ENCODE data around the gene BTRC.
"Not testable (repeated sequence)": the region's sequence is repeated elsewhere in the genome, so short reads cannot be mapped to it uniquely, and the experiment has no call there.

Gene BTRC

DNA sequence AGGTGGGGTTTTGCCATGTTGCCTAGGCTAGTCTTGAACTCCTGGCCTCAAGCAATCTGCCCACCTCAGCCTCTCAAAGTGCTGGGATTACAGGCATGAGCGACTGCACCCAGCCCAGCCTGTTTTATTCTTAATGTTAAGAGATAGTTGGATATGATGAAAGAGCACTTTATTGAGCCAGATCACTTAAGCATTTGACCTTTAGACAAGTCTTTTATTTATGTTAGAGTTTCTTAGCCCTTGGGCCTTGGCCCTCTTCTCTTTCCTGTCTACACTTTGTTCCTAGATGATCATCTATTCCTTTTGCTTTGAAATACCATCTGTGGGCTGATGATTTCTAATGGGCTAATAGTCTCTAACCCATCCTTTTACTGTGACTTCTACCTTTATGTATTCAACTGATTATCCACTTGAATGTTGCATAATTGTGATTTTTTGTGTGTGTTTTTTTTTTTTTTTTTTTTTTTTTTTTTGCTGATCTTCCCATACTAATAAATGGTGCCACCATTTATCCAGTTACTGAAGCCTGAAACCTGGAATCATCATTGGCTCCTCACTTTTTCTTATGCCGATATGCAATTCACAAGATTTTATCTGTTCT lies 34.8 kb downstream of the BTRC start:
- H3K27me3 Mint-ChIP-seq: no peaks in the 10 kb centered on the region
- H3K36me3 Mint-ChIP-seq: no peaks in the 10 kb centered on the region
- H3K27ac Mint-ChIP-seq: no peak overlapping the region
- DNase-seq: no peak
- H3K4me1 Mint-ChIP-seq: no peaks in the 10 kb centered on the region
- H3K4me3 Mint-ChIP-seq: no peak overlapping the region
- CTCF ChIA-PET: no interaction called here
- no peaks in the 10 kb centered on the region for H3K9me3 Mint-ChIP-seq

DNA sequence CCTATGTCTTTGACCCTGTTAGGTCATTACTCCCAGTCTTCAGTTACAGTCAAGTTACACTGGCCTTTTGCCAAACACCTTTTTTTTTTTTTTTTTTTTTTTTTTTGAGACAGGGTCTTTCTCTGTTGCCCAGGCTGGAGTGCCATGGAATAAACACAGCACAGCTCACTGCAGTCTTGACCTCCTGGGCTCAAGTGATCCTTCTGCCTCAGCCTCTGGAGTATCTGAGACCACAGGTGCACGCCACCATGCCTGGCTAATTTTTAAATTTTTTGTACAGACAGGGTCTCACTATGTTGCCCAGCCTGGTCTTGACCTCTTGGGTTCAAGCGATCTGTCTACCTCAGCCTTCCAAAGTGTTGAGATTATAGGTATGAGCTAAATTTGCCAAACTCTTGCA lies 35.6 kb downstream of the BTRC start:
- H3K4me1 Mint-ChIP-seq, H3K36me3 Mint-ChIP-seq, DNase-seq, H3K4me3 Mint-ChIP-seq, H3K9me3 Mint-ChIP-seq, H3K27ac Mint-ChIP-seq, H3K27me3 Mint-ChIP-seq: not testable (repeated sequence)
- CTCF ChIA-PET: interaction anchor here (0.6 kb wide), 1 partner anchor 61 kb away, joined by 3 read pairs; no protein-coding TSS in a partner anchor

DNA sequence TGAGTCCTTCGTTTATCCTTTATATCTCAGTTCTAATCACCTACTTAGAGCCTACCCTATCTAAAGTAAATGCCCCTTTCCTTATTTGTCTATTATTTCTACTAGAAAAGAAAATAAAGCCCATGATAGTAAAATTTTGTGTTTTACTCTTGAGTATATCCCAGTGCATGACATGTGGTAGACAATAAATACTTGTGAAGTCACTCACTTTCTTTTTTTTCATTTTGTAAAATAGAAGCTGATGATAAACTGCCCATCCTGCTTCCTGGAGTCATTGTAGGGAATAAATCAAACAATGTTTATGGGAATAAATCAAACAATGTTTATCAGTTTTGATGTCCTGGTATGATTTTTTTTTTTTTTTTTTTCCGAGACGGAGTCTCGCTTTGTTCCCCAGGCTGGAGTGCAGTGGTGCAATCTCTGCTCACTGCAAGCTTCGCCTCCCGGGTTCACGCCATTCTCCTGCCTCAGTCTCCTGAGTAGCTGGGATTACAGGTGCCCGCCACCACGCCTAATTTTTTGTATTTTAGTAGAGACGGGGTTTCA lies 36.1 kb downstream of the BTRC start:
- H3K27ac Mint-ChIP-seq: no peak overlapping the region

DNA sequence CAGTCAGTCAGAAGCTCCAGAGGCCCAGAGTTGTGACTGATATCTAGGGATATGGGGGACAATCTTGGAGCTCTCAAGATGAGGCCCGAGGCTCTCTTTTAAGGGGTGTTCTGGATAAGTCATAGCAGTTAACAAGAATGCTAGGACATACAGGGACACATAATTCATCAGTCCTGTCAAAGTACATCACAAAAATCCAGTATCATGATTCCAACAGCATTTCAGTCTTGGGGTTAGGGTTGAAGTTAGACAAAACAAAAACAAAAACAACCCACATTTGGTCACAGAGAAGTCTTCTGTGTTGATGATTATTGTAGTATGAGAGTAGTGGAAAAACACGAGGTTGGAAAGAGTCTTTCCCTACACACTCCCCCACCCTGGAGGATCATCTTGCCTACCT lies 39.4 kb downstream of the BTRC start:
- CTCF ChIA-PET: interaction anchor here (0.9 kb wide), 1 partner anchor 95 kb away, joined by 3 read pairs; no protein-coding TSS in a partner anchor
- Mint-ChIP-seq H3K36me3 (no peaks in the 10 kb centered on the region), H3K4me3 (no peak overlapping the region), H3K27ac (no peak overlapping the region), H3K9me3 (no peaks in the 10 kb centered on the region), H3K4me1 (peaks cover 3% of the 10 kb centered on the region), H3K27me3 (no peaks in the 10 kb centered on the region)
- no peak for DNase-seq

More for the DNA sequence above, 36.1 kb downstream of the BTRC start:
- DNase-seq: no peak
- H3K27me3 Mint-ChIP-seq: no peaks in the 10 kb centered on the region
- H3K36me3 Mint-ChIP-seq: no peaks in the 10 kb centered on the region
- no peaks in the 10 kb centered on the region for H3K4me1 Mint-ChIP-seq
- CTCF ChIA-PET: interaction anchor here (0.6 kb wide), 1 partner anchor 60 kb away, joined by 3 read pairs; no protein-coding TSS in a partner anchor
- no peaks in the 10 kb centered on the region for H3K9me3 Mint-ChIP-seq
- H3K4me3 Mint-ChIP-seq: no peak overlapping the region

DNA sequence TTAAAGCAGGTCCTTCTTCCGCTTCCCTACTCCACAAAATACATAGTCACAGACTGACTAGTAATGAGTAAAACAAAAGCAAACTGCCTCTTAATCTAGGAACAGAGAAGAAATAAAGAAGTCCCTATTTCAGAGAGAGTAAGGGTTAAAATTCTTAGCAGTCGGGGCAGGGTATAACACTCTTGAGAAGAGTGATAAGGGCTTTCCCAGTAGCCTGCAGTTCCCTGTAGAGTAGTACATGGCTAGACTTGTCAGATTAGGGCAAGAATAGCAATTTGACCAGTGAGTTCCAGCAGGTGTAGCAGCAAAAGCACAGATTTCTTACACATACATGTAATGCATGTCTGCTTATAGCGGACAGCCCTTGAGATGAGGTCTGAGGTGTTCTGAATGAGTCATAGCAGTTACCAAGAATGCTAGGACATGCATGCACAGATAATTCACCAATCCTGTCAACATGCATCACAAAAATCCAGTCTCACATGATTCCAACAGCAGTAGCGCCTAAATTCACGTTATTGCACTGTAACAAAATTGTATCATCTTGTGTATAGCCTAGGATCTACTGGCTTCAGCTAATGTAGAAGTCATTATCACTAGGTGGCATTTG lies 40.7 kb downstream of the BTRC start:
- H3K27ac Mint-ChIP-seq: no peak overlapping the region
- H3K9me3 Mint-ChIP-seq: no peaks in the 10 kb centered on the region
- peaks cover 3% of the 10 kb centered on the region for H3K4me1 Mint-ChIP-seq
- CTCF ChIA-PET: no interaction called here
- H3K4me3 Mint-ChIP-seq: no peak overlapping the region
- DNase-seq: no peak
- no peaks in the 10 kb centered on the region for H3K27me3 Mint-ChIP-seq
- H3K36me3 Mint-ChIP-seq: no peaks in the 10 kb centered on the region

DNA sequence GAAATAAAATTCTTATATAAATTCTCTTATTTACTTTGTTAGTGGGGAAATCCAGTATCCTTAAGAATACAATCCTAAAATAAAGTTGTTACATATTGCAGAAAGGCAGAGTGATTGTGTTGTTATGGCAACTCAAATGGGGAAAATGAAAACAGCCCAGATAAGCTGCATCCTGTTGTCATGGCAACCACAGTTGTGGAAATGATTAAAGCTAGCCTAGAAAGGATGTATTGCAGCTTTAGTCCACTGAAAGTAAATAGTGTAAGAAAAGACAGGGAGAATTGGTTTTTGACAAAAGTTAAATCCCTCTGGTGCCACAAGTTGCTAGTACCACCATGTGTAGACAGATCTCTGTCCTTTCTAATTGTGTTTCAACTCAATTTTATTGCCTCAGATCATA lies 43.2 kb downstream of the BTRC start:
- no peak overlapping the region for H3K27ac Mint-ChIP-seq
- H3K4me3 Mint-ChIP-seq: no peak overlapping the region
- H3K4me1 Mint-ChIP-seq: peaks cover 3% of the 10 kb centered on the region
- H3K27me3 Mint-ChIP-seq: no peaks in the 10 kb centered on the region
- H3K9me3 Mint-ChIP-seq: no peaks in the 10 kb centered on the region
- peak; percentile 45 for DNase-seq
- no peaks in the 10 kb centered on the region for H3K36me3 Mint-ChIP-seq
- CTCF ChIA-PET: interaction anchor here (0.7 to 0.9 kb wide), 2 partner anchors 9 to 70 kb away, joined by 3 read pairs; no protein-coding TSS in a partner anchor

DNA sequence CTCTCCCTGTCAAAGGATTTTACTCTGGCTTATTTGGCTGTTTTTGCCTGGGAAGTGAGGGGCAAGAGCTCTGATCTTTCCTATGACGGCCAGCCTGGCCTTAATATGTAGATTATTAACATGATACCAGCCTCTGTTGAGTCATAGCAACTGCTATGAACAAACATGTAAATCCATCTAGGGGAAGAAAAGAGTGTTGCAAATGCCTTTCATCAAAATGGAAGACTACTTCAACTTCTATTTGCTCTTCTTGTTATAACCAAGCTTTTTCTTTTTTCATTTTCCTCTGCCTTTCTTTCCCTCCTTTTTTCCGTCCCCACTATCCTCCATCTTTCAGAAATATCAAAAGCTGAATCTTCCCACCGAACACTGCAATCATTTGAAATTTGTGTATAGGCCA lies 46.6 kb downstream of the BTRC start:
- DNase-seq: no peak
- Mint-ChIP-seq H3K27ac (no peak overlapping the region), H3K4me3 (no peak overlapping the region), H3K9me3 (no peaks in the 10 kb centered on the region), H3K27me3 (no peaks in the 10 kb centered on the region), H3K36me3 (no peaks in the 10 kb centered on the region), H3K4me1 (peaks cover 3% of the 10 kb centered on the region)
- CTCF ChIA-PET: no interaction called here

DNA sequence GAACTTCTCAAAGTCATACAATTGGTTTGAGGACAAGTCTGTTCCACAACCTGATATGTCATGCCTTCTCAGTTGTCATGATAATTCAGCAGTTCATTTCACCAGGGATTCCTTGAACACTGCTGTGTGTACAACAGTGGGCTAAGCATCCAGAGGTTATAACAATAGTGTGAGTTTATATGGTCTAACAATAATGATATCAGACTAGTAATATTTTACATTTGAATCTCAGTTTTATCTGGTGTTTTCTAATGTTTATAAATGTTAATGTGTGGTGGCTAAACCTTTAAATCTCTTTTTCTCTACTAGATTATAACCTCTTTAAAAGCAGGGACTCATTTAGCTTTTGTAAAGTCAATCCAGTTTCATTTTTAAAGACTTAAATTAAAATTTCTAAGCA lies 48.7 kb downstream of the BTRC start:
- H3K9me3 Mint-ChIP-seq: no peaks in the 10 kb centered on the region
- CTCF ChIA-PET: no interaction called here
- no peaks in the 10 kb centered on the region for H3K36me3 Mint-ChIP-seq
- no peak for DNase-seq
- H3K4me1 Mint-ChIP-seq: no peaks in the 10 kb centered on the region
- no peak overlapping the region for H3K27ac Mint-ChIP-seq
- no peaks in the 10 kb centered on the region for H3K27me3 Mint-ChIP-seq
- H3K4me3 Mint-ChIP-seq: no peak overlapping the region

DNA sequence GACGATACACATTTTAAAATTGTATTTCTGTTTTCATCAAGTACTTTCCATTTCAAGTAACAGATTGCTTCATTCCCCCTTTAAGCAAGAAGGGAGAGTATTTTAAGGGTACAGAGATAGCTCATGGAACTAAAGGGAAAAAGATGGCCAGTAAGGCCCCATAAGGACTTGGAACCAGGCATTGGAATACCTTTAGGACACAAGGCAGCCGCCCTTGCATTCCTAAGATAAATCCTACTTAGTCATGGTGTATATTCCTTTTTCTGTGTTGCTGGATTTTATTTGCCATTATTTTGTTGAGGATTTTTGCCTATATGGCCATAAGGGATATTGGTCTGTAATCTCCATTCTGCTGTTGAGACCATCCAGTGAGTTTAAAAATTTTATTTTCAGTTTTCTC lies 49.2 kb downstream of the BTRC start:
- H3K27ac Mint-ChIP-seq: no peak overlapping the region
- no peak overlapping the region for H3K4me3 Mint-ChIP-seq
- no peak for DNase-seq
- H3K27me3 Mint-ChIP-seq: no peaks in the 10 kb centered on the region
- H3K9me3 Mint-ChIP-seq: no peaks in the 10 kb centered on the region
- CTCF ChIA-PET: no interaction called here
- H3K4me1 Mint-ChIP-seq: no peaks in the 10 kb centered on the region
- H3K36me3 Mint-ChIP-seq: no peaks in the 10 kb centered on the region

DNA sequence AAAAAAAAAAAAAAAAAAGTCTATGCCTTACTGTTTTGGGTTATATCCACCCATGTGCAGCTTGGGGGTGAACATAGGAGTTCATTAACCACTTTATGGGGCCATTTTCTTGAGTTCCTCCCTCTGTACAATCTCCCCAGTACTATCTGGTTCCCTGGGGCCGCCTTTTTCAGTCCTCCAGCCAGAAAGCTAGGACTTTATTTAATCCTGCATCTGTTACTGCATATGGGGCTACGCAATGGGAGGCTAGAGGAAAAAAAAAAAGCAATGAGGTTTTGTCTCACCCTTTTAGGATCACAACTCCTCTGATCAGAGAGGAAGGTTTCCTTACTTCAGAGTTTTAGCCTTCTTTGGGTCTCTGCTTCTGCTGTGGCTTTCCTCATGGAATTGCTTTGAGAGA lies 51.0 kb downstream of the BTRC start:
- Mint-ChIP-seq H3K9me3 (no peaks in the 10 kb centered on the region), H3K4me3 (no peak overlapping the region), H3K4me1 (no peaks in the 10 kb centered on the region), H3K36me3 (peaks cover 2% of the 10 kb centered on the region), H3K27me3 (no peaks in the 10 kb centered on the region), H3K27ac (no peak overlapping the region)
- CTCF ChIA-PET: no interaction called here
- DNase-seq: no peak

DNA sequence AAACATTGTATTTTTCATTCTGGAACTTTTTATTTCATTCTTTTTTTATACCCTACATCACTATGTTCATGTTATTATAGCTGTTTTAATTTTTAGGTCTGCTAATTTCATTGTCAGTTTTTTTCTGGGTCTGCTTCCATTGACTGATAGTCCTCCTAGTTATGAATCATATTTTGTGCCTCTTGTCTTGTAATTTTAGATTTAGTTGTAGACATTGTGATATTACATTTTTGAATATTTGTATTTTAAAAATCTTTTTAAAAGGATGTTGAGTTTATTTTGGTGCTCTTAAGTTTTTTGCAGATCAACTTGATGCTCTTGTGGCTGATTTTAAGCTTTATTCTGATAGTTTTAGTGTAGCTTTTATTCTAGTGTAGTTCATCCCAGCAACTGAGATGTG lies 57.6 kb downstream of the BTRC start:
- no peak overlapping the region for H3K4me3 Mint-ChIP-seq
- no peaks in the 10 kb centered on the region for H3K27me3 Mint-ChIP-seq
- peaks cover 4% of the 10 kb centered on the region for H3K36me3 Mint-ChIP-seq
- H3K4me1 Mint-ChIP-seq: no peaks in the 10 kb centered on the region
- CTCF ChIA-PET: no interaction called here
- H3K27ac Mint-ChIP-seq: no peak overlapping the region
- no peak for DNase-seq
- H3K9me3 Mint-ChIP-seq: peaks cover 8% of the 10 kb centered on the region

DNA sequence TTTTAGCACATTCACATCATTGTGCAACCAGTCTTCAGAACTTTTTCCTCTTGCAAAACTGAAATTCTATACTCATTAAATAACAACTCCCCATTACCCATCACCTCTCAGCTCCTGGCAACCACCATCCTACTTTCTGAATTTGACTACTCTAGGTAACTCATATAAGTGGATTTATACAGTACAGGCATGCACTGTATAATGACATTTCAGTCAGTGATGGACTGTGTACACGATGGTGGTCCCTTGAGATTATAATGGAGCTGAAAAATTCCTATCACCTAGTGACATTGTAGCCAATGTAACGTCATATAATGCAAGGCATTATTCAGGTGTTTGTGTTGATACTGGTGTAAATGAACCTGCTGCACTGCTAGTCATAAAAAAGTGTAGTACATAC lies 60.1 kb downstream of the BTRC start:
- no peak for DNase-seq
- Mint-ChIP-seq H3K4me3 (no peak overlapping the region), H3K27me3 (no peaks in the 10 kb centered on the region), H3K9me3 (peaks cover 8% of the 10 kb centered on the region), H3K4me1 (no peaks in the 10 kb centered on the region), H3K36me3 (peaks cover 4% of the 10 kb centered on the region), H3K27ac (no peak overlapping the region)
- CTCF ChIA-PET: no interaction called here

DNA sequence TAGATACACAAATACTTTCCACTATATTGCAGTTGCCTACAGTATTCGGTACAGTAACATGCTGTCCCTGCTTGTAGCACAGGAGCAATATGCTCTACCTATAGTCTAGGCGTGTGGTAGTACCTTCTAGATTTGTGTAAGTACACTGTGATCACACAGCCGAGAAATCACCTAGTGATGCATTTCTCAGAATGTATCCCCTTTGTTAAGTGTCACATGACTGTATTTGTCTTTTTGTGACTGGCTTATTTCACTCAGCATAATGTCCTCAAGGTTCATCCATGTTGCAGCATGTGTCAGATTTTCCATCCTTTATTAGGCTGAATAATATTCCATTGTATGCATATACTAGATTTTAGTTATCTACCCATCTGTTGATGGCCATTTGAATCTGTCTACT lies 61.9 kb downstream of the BTRC start:
- no peak for DNase-seq
- peaks cover 2% of the 10 kb centered on the region for H3K36me3 Mint-ChIP-seq
- no peaks in the 10 kb centered on the region for H3K27me3 Mint-ChIP-seq
- H3K9me3 Mint-ChIP-seq: peaks cover 8% of the 10 kb centered on the region
- CTCF ChIA-PET: no interaction called here
- H3K27ac Mint-ChIP-seq: no peak overlapping the region
- H3K4me1 Mint-ChIP-seq: no peaks in the 10 kb centered on the region
- H3K4me3 Mint-ChIP-seq: no peak overlapping the region

DNA sequence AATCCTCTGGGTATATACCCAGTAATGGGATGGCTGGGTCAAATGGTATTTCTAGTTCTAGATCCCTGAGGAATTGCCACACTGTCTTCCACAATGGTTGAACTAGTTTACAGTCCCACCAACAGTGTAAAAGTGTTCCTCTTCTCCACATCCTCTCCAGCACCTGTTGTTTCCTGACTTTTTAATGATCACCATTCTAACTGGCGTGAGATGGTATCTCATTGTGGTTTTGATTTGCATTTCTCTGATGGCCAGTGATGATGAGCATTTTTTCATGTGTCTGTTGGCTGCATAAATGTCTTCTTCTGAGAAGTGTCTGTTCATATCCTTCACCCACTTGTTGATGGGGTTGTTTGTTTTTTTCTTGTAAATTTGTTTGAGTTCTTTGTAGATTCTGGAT lies 68.0 kb downstream of the BTRC start:
- H3K27me3 Mint-ChIP-seq, H3K36me3 Mint-ChIP-seq, CTCF ChIA-PET, DNase-seq, H3K27ac Mint-ChIP-seq, H3K9me3 Mint-ChIP-seq, H3K4me3 Mint-ChIP-seq, H3K4me1 Mint-ChIP-seq: not testable (repeated sequence)

DNA sequence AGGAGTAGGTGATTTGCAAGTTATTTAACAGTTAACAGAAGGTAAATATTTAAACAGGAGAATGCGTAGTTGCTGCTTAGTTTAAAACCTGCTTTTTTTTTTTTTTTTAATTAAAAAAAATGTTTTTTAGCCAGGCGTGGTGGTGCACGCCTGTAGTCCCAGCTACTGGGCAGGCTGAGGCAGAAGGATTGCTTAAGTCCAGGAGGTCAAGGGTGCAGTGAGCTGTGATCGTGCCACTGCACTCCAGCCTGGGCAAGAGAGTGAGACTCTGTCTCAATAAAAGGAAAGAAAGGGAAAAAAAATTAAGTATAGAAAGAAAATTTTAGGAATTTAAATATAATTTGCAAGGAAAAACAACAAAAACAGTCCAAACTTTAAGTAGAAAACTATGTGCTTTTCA lies 71.6 kb downstream of the BTRC start:
- no peak for DNase-seq
- Mint-ChIP-seq H3K36me3 (no peaks in the 10 kb centered on the region), H3K27me3 (no peaks in the 10 kb centered on the region), H3K27ac (no peak overlapping the region), H3K4me3 (no peak overlapping the region), H3K9me3 (no peaks in the 10 kb centered on the region), H3K4me1 (no peaks in the 10 kb centered on the region)
- CTCF ChIA-PET: no interaction called here

Measured in activated naive CD4-positive, alpha-beta T cell treated with anti-CD3 and anti-CD28 coated beads, Interleukin-2, amount 10 ng/mL, durations not matched to agents 7 days and 5 days (primary cell).